ENCODE data around the gene HEG1.

HEG1 gene

DNA sequence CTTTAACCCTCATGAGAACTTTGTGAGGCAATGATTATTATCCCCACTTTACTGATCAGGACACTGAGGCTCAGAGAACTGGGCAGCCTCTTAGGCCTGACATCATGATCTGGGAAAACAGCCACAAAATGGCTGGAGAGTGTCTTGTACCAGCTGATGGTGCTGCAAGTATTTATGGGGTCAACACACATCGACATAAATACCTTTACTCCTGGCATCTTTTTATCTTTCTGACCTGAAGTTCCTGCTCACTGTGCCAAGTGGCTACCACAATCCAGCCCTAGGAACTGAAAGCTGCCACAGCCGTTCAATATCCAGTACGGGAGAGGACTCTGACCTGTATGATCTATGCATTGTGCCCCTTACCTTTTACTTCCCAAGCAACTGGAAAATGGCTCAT, 92.0 kb downstream of the HEG1 start:
- Histone ChIP-seq H3K9me2 (replicated peaks; ENCODE audit: insufficient read depth, low read length) (no peaks in the 10 kb centered on the region), H3K9ac (ENCODE audit: low read length) (no peak overlapping the region), H3K27me3 (replicated peaks; ENCODE audit: insufficient read depth, low read length) (no peaks in the 10 kb centered on the region), H2AFZ (ENCODE audit: low read length) (no peak overlapping the region), H3K4me3 (ENCODE audit: low read length) (no peak overlapping the region), H3K36me3 (replicated peaks; ENCODE audit: insufficient read depth, low read length) (no peaks in the 10 kb centered on the region), H3K4me2 (ENCODE audit: low read depth, low read length) (no peak overlapping the region), H3K27ac (ENCODE audit: low read length) (no peak overlapping the region), H4K20me1 (ENCODE audit: insufficient read depth, low read length) (no peaks in the 10 kb centered on the region), H3K4me1 (ENCODE audit: low read length) (no peaks in the 10 kb centered on the region), H3K79me2 (ENCODE audit: low read length) (no peaks in the 10 kb centered on the region), H3F3A (ENCODE audit: insufficient read depth, low read length) (no peaks in the 10 kb centered on the region), H3K9me3 (replicated peaks; ENCODE audit: insufficient read depth, low read length) (no peaks in the 10 kb centered on the region)
- DNase-seq: no peak
- TF ChIP-seq, protein P1, sequence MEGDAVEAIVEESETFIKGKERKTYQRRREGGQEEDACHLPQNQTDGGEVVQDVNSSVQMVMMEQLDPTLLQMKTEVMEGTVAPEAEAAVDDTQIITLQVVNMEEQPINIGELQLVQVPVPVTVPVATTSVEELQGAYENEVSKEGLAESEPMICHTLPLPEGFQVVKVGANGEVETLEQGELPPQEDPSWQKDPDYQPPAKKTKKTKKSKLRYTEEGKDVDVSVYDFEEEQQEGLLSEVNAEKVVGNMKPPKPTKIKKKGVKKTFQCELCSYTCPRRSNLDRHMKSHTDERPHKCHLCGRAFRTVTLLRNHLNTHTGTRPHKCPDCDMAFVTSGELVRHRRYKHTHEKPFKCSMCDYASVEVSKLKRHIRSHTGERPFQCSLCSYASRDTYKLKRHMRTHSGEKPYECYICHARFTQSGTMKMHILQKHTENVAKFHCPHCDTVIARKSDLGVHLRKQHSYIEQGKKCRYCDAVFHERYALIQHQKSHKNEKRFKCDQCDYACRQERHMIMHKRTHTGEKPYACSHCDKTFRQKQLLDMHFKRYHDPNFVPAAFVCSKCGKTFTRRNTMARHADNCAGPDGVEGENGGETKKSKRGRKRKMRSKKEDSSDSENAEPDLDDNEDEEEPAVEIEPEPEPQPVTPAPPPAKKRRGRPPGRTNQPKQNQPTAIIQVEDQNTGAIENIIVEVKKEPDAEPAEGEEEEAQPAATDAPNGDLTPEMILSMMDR (IDR thresholded peaks at IDR 0.05; ENCODE audit: low read length): no peak
- TF ChIP-seq EZH2 (optimal IDR thresholded peaks at IDR 0.05; ENCODE audit: low read depth, low read length): no peak
- no peak for TF ChIP-seq EZH2phosphoT487 (IDR thresholded peaks at IDR 0.05; ENCODE audit: low read length)

DNA sequence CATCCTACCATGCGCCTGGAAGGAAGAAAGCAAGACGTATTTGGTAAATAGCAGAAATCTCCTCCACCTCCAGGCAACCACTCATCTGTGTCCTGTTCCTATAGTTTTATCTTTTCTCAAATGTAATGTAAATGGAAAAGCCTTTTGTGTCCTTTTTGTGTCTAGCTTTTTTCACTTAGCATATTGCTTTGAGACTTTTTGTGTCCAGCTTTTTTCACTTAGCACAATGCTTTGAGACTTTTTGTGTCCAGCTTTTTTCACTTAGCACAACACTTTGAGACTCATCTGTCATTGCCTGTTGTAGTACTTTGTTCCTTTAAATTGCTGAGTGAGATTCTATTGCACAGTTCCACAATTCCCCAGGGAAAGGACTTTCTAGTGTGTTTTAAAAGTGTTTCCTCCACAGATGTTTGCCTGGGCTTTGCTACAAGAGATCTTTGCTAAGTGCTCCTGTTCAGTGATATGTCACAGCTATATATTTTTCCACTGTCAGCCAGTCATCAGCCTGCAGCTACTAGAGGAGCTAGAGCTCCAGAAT, 93.3 kb downstream of the HEG1 start:
- H3K4me3 ChIP-seq (ENCODE audit: low read length): no peak overlapping the region
- H3K9me2 ChIP-seq (replicated peaks; ENCODE audit: insufficient read depth, low read length): no peaks in the 10 kb centered on the region
- TF ChIP-seq, protein P1 (IDR thresholded peaks at IDR 0.05; ENCODE audit: low read length): no peak
- no peak for TF ChIP-seq EZH2 (optimal IDR thresholded peaks at IDR 0.05; ENCODE audit: low read depth, low read length)
- TF ChIP-seq EZH2phosphoT487 (IDR thresholded peaks at IDR 0.05; ENCODE audit: low read length): no peak
- no peak overlapping the region for H3K9ac ChIP-seq (ENCODE audit: low read length)
- no peaks in the 10 kb centered on the region for H3K27me3 ChIP-seq (replicated peaks; ENCODE audit: insufficient read depth, low read length)
- H3K36me3 ChIP-seq (replicated peaks; ENCODE audit: insufficient read depth, low read length): no peaks in the 10 kb centered on the region
- H3K4me2 ChIP-seq (ENCODE audit: low read depth, low read length): no peak overlapping the region
- H3K27ac ChIP-seq (ENCODE audit: low read length): no peak overlapping the region
- no peaks in the 10 kb centered on the region for H3K79me2 ChIP-seq (ENCODE audit: low read length)
- DNase-seq: no peak
- H2AFZ ChIP-seq (ENCODE audit: low read length): no peak overlapping the region
- H3F3A ChIP-seq (ENCODE audit: insufficient read depth, low read length): no peaks in the 10 kb centered on the region
- no peaks in the 10 kb centered on the region for H4K20me1 ChIP-seq (ENCODE audit: insufficient read depth, low read length)
- no peaks in the 10 kb centered on the region for H3K9me3 ChIP-seq (replicated peaks; ENCODE audit: insufficient read depth, low read length)
- H3K4me1 ChIP-seq (ENCODE audit: low read length): no peaks in the 10 kb centered on the region

DNA sequence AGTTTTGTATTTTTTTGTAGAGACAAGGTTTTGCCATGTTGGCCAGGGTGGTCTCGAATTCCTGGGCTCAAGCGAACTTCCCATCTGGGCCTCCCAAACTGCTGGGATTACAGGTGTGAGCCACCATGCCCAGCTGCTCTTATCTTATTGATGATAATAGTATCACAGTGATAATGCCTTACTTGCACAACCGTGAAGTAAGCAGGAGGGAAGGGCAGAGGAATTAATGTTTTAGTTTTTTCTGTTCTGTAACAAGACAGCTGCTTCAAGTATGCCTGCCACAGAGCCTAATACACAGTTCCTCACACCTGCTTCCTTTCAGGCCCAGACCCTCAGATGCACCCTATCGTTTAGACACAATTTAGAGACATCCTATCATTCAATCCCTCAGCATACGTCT, 95.1 kb downstream of the HEG1 start:
- H3K79me2 ChIP-seq (ENCODE audit: low read length): no peaks in the 10 kb centered on the region
- no peaks in the 10 kb centered on the region for H4K20me1 ChIP-seq (ENCODE audit: insufficient read depth, low read length)
- H3K4me1 ChIP-seq (ENCODE audit: low read length): no peaks in the 10 kb centered on the region
- H3K9me2 ChIP-seq (replicated peaks; ENCODE audit: insufficient read depth, low read length): no peaks in the 10 kb centered on the region
- no peaks in the 10 kb centered on the region for H3K27me3 ChIP-seq (replicated peaks; ENCODE audit: insufficient read depth, low read length)
- H3K36me3 ChIP-seq (replicated peaks; ENCODE audit: insufficient read depth, low read length): no peaks in the 10 kb centered on the region
- no peak overlapping the region for H3K4me3 ChIP-seq (ENCODE audit: low read length)
- no peak for DNase-seq
- TF ChIP-seq EZH2 (optimal IDR thresholded peaks at IDR 0.05; ENCODE audit: low read depth, low read length) (no peak), EZH2phosphoT487 (IDR thresholded peaks at IDR 0.05; ENCODE audit: low read length) (no peak)
- TF ChIP-seq, protein P1 (IDR thresholded peaks at IDR 0.05; ENCODE audit: low read length): no peak
- no peaks in the 10 kb centered on the region for H3F3A ChIP-seq (ENCODE audit: insufficient read depth, low read length)
- no peak overlapping the region for H3K4me2 ChIP-seq (ENCODE audit: low read depth, low read length)
- H2AFZ ChIP-seq (ENCODE audit: low read length): no peak overlapping the region
- H3K27ac ChIP-seq (ENCODE audit: low read length): no peak overlapping the region
- no peaks in the 10 kb centered on the region for H3K9me3 ChIP-seq (replicated peaks; ENCODE audit: insufficient read depth, low read length)
- no peak overlapping the region for H3K9ac ChIP-seq (ENCODE audit: low read length)
